Prostate gland (tissue), 2 donors: ENCODE measurements around the gene ARHGEF11. TPM values are rescaled to one million over a fixed set of nuclear protein-coding genes. Genes with fewer than 3 reads are reported as not detected.

Experiments used
- DNase-seq: peaks from one replicate; pipeline ENCODE4 v3.0.0-alpha.2; 2019; ENCODE audit warnings: low spot score
- H3K27ac ChIP-seq, 2 donors: fragments of 200-600 bp; sonication (generic); 2 replicates each; pipeline ENCODE4 v1.5.1; 2017 to 2019
- H3K27me3 ChIP-seq: fragments of 200-600 bp; sonication (generic); replicated peaks from 2 replicates; pipeline ENCODE4 v1.5.1; 2019; ENCODE audit not compliant: insufficient read depth
- H3K36me3 ChIP-seq, 2 donors: fragments of 200-600 bp; sonication (generic); 1 replicate in 1 of 2; 2 replicates in 1 of 2; pipeline versions ENCODE4 v1.5.1 to v1.8.1; 2017 to 2019
- H3K4me1 ChIP-seq: fragments of 200-600 bp; sonication (generic); replicated peaks from 2 replicates; pipeline ENCODE4 v1.5.1; 2019
- H3K4me3 ChIP-seq, 2 donors: fragments of 200-600 bp; sonication (generic); 2 replicates each; pipeline ENCODE4 v1.5.1; 2017 to 2019
- H3K9me3 ChIP-seq: fragments of 200-600 bp; sonication (generic); 2 replicates; pipeline ENCODE4 v1.5.1; 2017
- CTCF ChIP-seq, 4 experiments: fragments of 200-600 bp in 2 of 4; fragments of 450-650 bp in 2 of 4; sonication (generic) in 2 of 4; IDR thresholded peaks; 1 replicate in 3 of 4; 2 replicates in 1 of 4; pipeline ENCODE4 v1.5.1; 2016 to 2019; ENCODE audit warnings: antibody characterized with exemption in 4 of 4, mild to moderate bottlenecking in 2 of 4, moderate library complexity in 2 of 4
- POLR2A ChIP-seq: fragments of 450-650 bp; IDR thresholded peaks from one replicate; pipeline ENCODE4 v1.6.1; 2016; ENCODE audit warnings: antibody characterized with exemption, mild to moderate bottlenecking
- POLR2AphosphoS5 ChIP-seq: sonication (generic); formaldehyde crosslinking; IDR thresholded peaks from one replicate; pipeline ENCODE4 v1.6.1; 2017; ENCODE audit warnings: antibody characterized with exemption
- WGBS: methylation state at CpG from one replicate; pipeline ENCODE4 v1.1.5; 2018; 5-methylcytosine and 5-hydroxymethylcytosine counted together
- intact Hi-C: fragments of 100-400 bp; cut with DNase I; formaldehyde crosslinking; loops from one replicate; pipeline ENCODE4 v1.14.2; 2022
- total RNA-seq, 2 donors: library from RNA; depleted of rRNA; stranded (reverse); fragments of >200 nt; gene quantifications; one replicate each; pipeline ENCODE4 v1.1.0, GENCODE V29; 2016

Gene ARHGEF11
- total RNA-seq, 2 donors from 2014 or later, result 38.3 to 92.6 TPM

GRCh38 chr1:156949127-156949526 is 96.4 kb downstream of the ARHGEF11 start:
- Histone ChIP-seq H3K36me3 (peaks cover 4 to 8% of the 10 kb centered on the region in 2 donors), H3K9me3 (no peaks in the 10 kb centered on the region), H3K4me3 (no peak overlapping the region), H3K27ac (no peak overlapping the region), H3K27me3 (no peaks in the 10 kb centered on the region), H3K4me1 (no peaks in the 10 kb centered on the region)
- intact Hi-C loops, result no loop called here
- DNase-seq, result no peak
- WGBS, result 96% methylated on average over 5 of the region's 5 CpGs
- no peak for TF ChIP-seq POLR2A
- TF ChIP-seq CTCF (IDR thresholded peaks at IDR 0.05), result no peak
- TF ChIP-seq POLR2AphosphoS5, result no peak

GRCh38 chr1:156948708-156949107 is 96.8 kb downstream of the ARHGEF11 start:
- Histone ChIP-seq H3K27me3 (no peaks in the 10 kb centered on the region), H3K27ac (no peak overlapping the region), H3K4me1 (no peaks in the 10 kb centered on the region), H3K9me3 (no peaks in the 10 kb centered on the region), H3K4me3 (no peak overlapping the region), H3K36me3 (peaks cover 4 to 8% of the 10 kb centered on the region in 2 donors)
- TF ChIP-seq POLR2AphosphoS5, result no peak
- TF ChIP-seq CTCF (IDR thresholded peaks at IDR 0.05), result no peak
- no peak for TF ChIP-seq POLR2A
- DNase-seq, result no peak
- WGBS, result 55% methylated on average over 4 of the region's 4 CpGs
- intact Hi-C loops, result no loop called here

GRCh38 chr1:156947818-156948525 is 97.6 kb downstream of the ARHGEF11 start:
- H3K27me3 ChIP-seq, result no peaks in the 10 kb centered on the region
- H3K4me1 ChIP-seq, result no peaks in the 10 kb centered on the region
- no peak overlapping the region for H3K4me3 ChIP-seq
- intact Hi-C loops, result no loop called here
- TF ChIP-seq CTCF (IDR thresholded peaks at IDR 0.05), result no peak
- no peak for TF ChIP-seq POLR2A
- TF ChIP-seq POLR2AphosphoS5, result no peak
- no peak overlapping the region for H3K27ac ChIP-seq
- 95% methylated on average over 16 of the region's 17 CpGs for WGBS
- no peak for DNase-seq
- peaks cover 4 to 8% of the 10 kb centered on the region in 2 donors for H3K36me3 ChIP-seq
- H3K9me3 ChIP-seq, result no peaks in the 10 kb centered on the region

DNA sequence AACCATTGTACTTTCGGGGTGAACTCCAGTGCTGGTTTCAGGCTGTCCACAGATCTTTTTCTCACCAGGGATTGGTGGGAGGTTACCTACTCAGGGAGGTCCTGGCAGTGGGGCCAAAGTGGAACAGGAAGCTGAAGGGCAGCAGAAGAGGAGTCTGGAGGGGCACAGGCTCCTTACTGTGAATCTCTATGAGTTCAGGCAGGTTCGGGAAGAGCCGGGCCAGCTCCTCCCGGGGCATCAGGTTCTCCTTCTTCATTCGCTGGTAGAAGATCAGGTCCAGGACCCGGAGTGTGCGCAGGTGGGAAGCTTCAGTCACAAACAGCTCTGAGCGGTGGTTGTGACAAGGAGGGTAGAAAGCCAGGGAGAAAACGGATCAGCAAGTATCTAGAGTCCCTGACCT is 98.4 kb downstream of the ARHGEF11 start:
- no peaks in the 10 kb centered on the region for H3K4me1 ChIP-seq
- H3K36me3 ChIP-seq, result peaks cover 4 to 8% of the 10 kb centered on the region in 2 donors
- 96% methylated on average over 9 of the region's 9 CpGs for WGBS
- no peak overlapping the region for H3K4me3 ChIP-seq
- no peak for DNase-seq
- no peaks in the 10 kb centered on the region for H3K27me3 ChIP-seq
- TF ChIP-seq CTCF (IDR thresholded peaks at IDR 0.05), result no peak
- no peak for TF ChIP-seq POLR2AphosphoS5
- TF ChIP-seq POLR2A, result no peak
- intact Hi-C loops, result no loop called here
- no peak overlapping the region for H3K27ac ChIP-seq
- no peaks in the 10 kb centered on the region for H3K9me3 ChIP-seq

- Histone ChIP-seq H3K9me3 (no peaks in the 10 kb centered on the region), H3K27ac (no peak overlapping the region), H3K36me3 (peaks cover 3 to 10% of the 10 kb centered on the region in 2 donors), H3K27me3 (no peaks in the 10 kb centered on the region), H3K4me1 (no peaks in the 10 kb centered on the region), H3K4me3 (no peak overlapping the region)
- intact Hi-C loops, result no loop called here
- TF ChIP-seq POLR2A, result no peak
- no peak for TF ChIP-seq POLR2AphosphoS5
- TF ChIP-seq CTCF (IDR thresholded peaks at IDR 0.05), result no peak
- no peak for DNase-seq
- WGBS, result 63% methylated on average over 11 of the region's 11 CpGs
Measured at GRCh38 chr1:156945881-156946661, 99.5 kb downstream of the ARHGEF11 start.
